H54 (cell line): Measurements from ENCODE around the gene PRKCB.
"Not testable (repeated sequence)": the region's sequence is repeated elsewhere in the genome, so short reads cannot be mapped to it uniquely, and the experiment has no call there.

Experiments
- DNase-seq: peaks from one replicate; pipeline ENCODE4 v3.0.0; 2011; ENCODE audit warnings: low spot score, mixed read lengths; ENCODE audit not compliant: insufficient read length
- FAIRE-seq: peaks from 3 replicates; lab custom pipeline; 2011; peaks lifted over from hg19 to GRCh38; lab: Jason Lieb, UNC
- POLR2A ChIP-seq: IDR thresholded peaks from 2 replicates; pipeline ENCODE4 v1.6.1; 2011; ENCODE audit warnings: low read depth, mild to moderate bottlenecking, low read length

Gene PRKCB

DNA sequence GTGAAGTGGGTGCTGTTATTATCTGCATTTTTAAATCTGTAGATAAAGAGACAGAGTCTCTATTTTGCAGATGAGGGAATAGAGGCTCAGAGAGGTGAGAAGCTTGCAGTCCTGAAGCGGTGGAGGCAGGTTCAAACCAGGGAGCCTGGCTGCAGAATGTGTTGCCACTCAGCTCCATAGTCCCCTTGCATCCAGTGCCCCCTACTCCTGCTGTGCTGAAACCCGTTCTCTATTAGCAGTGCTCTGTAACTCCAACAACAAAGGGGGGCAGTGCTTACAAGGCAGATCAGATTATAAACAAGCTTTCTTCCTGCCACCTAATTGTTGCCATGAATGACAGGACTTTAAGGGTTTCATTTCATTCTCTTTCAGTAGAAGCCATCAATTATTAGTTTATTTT is 302.2 kb downstream of the PRKCB start:
- no peak for DNase-seq
- no peak for FAIRE-seq
- no peak for TF ChIP-seq POLR2A

DNA sequence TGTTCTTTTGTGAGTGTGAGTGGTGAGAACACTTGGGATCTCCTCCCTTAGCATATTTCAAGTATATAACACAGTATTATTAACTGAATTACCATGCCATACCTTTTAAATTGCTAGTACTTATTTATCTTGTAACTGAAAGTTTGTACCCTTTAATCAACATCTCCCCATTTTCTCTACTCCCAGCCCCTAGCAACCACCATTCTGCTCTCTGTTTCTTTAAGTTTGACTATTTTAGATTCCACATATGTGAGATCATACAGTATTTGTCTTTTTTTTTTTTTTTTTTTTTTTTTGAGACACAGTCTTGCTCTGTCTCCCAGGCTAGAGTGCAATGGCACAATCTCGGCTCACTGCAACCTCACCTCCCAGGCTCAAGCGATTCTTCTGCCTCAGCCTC is 302.8 kb downstream of the PRKCB start:
- FAIRE-seq (no peak), DNase-seq (no peak)
- no peak for TF ChIP-seq POLR2A

DNA sequence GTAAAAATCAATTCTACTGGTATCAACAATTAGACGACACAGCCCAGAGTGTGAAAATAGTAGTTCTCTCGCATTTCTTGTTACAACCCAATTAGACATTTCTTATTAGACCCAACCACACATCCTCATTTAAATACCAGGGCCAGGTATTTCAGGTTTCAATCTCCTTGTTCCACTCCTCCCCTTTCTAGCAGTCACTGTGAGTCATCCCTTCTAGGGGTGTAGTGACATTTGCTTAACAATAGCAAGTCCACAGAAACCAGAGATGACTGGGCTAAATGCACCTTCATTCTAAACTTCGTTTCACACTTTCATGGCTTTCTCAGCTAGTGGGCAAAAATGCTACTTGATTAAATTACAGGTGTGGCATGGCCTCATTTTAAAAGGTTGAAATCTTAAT is 303.5 kb downstream of the PRKCB start:
- FAIRE-seq (no peak), DNase-seq (no peak)
- no peak for TF ChIP-seq POLR2A

DNA sequence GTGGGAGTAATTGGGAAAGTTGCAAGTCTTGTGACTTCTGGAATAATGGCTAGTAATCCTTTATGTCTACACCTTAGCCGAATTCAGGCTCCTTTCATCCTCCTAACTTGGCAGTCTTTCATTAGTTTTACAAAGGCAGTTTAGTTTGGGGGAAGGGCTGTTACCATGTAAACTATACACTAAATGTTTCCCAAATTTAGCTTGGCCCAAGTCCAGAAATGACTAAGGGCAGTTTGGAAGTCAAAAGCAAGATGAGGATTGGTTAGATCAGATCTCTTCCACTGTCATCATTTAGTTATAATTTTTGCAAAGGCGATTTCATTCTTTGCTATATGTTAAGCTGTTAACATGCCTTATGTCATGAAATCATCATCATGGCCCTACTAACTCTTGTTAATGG is 304.9 kb downstream of the PRKCB start:
- TF ChIP-seq POLR2A: no peak
- no peak for FAIRE-seq
- DNase-seq: no peak

DNA sequence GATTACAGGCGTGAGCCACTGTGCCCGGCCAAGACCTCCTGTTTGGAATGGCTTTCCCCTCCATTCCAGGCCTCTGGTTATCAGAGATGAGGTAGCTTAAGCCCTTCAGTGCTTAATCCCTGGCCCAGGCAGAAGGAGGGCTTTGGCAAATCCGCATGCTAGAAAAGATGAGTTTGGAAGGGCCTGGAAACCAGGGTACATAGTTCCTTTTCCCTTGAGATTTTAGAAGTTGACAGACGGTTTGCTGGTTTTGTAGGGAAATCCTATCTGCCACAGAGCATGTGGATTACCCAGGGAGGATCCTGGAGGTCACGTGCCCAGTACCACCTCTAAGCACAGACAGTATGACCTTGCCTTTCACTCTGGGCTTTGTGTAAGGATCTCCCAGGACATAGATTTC is 305.7 kb downstream of the PRKCB start:
- DNase-seq (no peak), FAIRE-seq (no peak)
- no peak for TF ChIP-seq POLR2A

DNA sequence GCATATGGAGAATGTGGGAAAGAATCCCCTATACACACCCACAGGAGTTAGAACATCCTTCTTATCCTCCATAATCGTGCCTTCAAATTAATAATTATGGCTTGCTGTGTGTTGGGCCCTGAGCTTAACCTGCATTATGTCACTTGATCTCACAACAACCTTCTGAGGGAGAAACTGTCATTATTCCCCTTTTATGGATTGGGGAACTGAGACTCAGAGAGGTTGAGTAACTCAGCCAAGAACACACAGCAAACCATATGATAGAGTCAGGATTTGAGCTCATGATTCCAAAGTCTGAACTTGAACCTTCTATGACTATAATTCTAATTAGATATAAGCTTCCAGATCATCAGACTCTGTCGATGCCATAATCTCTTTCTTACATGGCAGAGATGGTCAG is 306.1 kb downstream of the PRKCB start:
- DNase-seq: no peak
- no peak for FAIRE-seq
- no peak for TF ChIP-seq POLR2A

DNA sequence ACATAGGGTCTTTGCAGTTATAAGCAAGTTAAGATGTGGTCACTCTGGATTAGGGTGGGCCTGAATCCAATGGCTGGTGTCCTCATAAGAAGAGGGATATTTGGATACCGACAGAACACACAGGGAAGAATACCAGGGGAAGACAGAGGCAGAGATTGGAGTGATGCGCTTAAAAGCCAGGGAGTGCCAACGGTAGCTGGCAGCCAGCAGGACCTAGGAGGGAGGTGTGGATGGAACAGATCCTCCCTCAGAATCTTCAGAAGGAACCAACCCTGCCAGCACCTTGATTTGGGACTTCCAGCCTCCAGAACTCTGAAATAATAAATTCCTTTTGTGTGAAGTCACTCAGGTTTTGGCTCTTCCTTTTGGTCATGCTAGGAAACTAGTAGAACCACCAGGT is 310.1 kb downstream of the PRKCB start:
- DNase-seq: no peak

DNA sequence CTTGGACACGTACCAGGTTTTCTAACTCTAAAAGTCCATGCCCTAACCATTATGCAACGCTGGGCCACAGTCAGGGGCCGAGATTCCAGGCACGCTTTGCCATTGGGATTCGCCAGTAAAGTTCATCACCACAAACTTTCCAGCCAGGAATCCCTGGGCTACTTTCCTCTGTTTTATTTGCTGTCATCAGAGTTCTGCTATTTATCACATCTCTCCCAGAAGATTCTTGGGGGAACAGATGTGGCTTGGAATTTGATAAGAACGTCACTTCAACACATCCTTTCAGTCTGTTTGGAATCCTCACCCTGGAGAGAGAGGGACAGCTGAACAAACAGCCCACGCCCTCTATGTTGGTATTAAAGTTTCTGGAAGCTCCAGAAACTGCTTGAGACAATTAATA is 310.7 kb downstream of the PRKCB start:
- no peak for FAIRE-seq

More for the DNA sequence above, 310.1 kb downstream of the PRKCB start:
- no peak for FAIRE-seq
- no peak for TF ChIP-seq POLR2A

DNA sequence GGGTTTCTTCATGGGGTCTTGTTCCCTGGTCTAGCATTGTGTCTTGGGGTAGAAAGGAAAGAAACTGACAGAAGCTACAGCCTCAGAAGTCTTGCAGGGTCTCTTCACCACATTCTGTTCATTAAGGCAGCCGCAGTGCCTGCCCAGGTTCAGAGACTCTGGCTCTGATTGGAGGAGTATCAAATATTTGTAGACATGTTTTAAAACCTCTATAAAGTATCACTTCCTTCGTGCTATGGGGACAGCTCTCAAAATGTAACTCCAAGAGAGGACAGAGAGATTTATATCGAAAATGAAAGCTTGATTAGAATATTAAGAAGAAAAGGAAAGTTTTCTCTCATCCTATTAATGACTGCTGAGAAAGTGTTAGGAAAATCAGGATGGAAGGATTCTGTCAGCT is 313.3 kb downstream of the PRKCB start:
- no peak for FAIRE-seq
- DNase-seq: no peak
- TF ChIP-seq POLR2A: no peak

More for the DNA sequence above, 310.7 kb downstream of the PRKCB start:
- DNase-seq: no peak
- TF ChIP-seq POLR2A: no peak

DNA sequence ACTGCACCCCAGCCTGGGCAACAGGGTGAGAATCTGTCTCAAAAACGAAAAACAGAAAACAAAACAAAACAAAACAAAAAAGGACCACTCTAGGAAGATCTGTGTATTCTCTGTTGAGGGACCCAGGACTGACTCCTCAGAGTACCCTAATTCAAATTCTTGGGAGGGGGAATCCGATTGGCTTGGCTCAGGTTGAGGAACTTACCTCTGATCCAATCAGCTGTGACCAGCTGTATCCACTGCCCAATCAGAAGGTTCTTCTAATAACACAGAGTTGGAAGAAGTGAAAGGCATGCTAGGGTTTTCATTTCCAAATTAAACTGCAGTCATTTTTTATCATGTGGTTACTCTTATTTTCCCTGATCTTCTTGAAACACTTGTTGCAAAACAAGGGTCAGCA is 314.5 kb downstream of the PRKCB start:
- no peak for DNase-seq
- FAIRE-seq: no peak
- TF ChIP-seq POLR2A: no peak

DNA sequence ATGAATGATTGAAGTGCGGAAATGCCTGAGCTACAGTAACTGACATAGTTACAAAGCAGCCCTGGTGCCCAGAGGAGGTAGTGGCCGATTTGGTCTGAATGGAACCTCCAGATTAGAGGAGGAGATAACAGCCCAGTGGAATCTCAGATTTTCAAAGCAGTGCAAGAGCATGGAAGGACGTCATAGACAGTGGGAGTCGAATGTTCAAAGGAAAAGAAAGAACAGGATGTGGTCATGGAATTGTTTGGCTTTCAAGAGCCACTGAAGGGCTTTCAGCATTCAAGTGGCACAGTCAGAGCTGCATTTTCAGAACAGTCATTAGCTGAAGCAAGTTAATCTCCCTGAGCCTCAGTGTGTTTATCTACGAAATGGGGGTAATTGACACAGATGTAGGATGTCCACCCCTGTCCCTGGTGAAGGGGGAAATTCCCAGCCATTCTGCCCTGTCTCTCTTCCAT is 315.7 kb downstream of the PRKCB start:
- no peak for FAIRE-seq
- no peak for TF ChIP-seq POLR2A
- no peak for DNase-seq

DNA sequence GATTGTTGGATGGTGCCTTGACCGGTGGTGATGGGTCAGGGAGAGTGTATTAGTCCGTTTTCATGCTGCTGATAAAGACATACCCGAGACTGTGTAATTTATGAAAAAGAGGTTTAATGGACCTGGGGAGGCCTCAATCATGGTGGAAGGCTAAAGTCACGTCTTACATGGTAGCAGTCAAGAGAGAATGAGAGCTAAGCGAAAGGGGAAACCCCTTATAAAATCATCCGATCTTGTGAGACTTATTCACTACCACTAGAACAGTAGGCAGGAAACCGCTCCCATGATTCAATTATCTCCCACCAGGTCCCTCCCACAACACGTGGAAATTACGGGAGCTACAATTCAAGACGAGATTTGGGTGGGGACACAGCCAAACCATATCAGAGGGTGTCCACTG is 316.3 kb downstream of the PRKCB start:
- DNase-seq, FAIRE-seq: not testable (repeated sequence)

DNA sequence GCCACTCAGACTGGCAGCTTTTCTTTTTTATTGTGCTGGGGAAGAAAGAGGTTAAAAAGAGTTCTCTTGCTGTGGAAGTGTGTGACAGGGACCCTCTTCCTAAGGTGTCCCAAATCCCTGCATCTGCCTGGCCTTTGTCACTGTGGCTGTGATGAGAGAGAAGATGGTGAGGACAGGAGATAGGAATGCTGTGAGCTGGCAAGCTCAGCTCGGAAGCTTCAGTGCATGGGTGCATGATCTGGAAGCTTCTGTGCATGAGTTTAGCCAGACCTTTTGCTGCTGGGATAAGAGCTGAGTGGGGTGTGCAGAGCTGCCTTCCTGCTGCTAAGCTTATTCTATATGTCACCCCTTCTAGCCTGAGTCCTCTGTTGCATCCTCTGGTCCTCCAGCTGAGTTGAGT is 317.0 kb downstream of the PRKCB start:
- FAIRE-seq (no peak), DNase-seq (no peak)
- no peak for TF ChIP-seq POLR2A

DNA sequence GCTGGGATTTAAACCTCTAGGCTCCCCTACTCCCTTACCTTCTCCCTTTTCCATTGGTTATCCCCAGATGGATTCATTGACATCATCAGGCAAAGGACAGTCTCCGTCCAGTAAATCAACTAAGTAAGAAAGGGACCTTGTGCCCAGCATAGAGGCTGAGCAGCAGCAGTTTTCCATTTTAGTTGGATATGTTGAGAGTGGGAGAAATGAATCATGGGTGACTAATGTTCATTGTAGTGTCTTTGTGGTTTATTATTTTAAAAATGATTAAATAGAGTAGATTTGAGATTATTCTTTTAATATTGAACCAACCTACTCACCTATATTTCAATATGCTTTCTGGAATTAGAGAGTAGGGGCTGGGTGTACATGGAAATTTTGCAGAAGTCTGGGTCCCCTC is 321.0 kb downstream of the PRKCB start:
- DNase-seq: no peak
- FAIRE-seq: no peak
- TF ChIP-seq POLR2A: no peak

DNA sequence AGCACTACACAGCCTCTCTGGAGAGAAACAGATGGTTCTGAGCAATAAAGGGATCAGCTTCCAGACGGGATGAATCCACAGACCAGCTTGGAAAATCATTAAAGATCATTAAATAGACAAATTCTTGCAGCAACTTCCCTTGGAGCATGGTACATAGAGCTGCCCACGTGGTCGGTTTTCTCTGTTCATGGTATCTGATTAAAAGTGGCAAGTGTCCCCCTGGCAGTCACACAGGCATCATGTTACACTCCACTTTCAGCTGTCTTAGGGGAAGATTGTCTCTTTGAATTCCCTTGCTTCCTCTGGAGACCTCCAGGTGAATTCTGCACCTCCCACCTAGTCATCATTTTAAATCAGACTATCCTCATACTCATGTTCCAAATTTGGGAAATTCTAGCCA is 328.2 kb downstream of the PRKCB start:
- TF ChIP-seq POLR2A: no peak
- FAIRE-seq (no peak), DNase-seq (no peak)

DNA sequence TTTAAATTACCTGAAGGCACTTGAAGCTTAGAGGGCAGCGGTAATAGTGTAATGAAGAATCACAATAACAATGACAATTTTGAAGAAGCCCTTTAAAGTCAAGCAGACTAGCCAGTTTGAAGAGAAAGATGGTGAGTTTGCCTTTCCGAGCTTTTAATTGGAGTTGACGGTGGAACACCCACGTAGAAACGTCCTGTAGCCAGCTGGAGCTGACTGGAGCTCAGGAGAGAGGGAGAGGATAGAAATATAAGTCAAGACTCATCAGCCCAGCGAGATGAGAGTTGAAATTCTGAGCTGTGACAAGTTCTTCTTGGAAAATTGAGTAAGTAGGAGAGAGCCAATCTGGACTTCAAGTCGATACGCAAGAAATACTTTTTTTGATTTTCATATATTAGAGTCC is 328.6 kb downstream of the PRKCB start:
- DNase-seq (no peak), FAIRE-seq (no peak)
- TF ChIP-seq POLR2A: no peak
